NT2/D1 (cell line): ENCODE measurements around the gene CCL28.
"Not testable (repeated sequence)": the region's sequence is repeated elsewhere in the genome, so short reads cannot be mapped to it uniquely, and the experiment has no call there.

ENCODE experiments used
- DNase-seq: peaks from one replicate; pipeline ENCODE4 v3.0.0-alpha.2; 2011; ENCODE audit warnings: low read depth, low spot score
- H3K27me3 ChIP-seq: 2 replicates; pipeline ENCODE4 v1.6.0; 2011; ENCODE audit warnings: mild to moderate bottlenecking; ENCODE audit not compliant: insufficient read length, insufficient read depth
- H3K36me3 ChIP-seq: 2 replicates; pipeline ENCODE4 v1.6.1; 2011; ENCODE audit warnings: mild to moderate bottlenecking, low read length, mixed read lengths; ENCODE audit not compliant: insufficient read depth, insufficient read length
- H3K4me1 ChIP-seq: 2 replicates; pipeline ENCODE4 v1.5.1; 2011; ENCODE audit not compliant: insufficient read depth, insufficient read length
- H3K4me3 ChIP-seq: 2 replicates; pipeline ENCODE4 v1.5.1; 2011; ENCODE audit warnings: low read depth; ENCODE audit not compliant: insufficient read length
- H3K9ac ChIP-seq: 2 replicates; pipeline ENCODE4 v1.6.0; 2011; ENCODE audit warnings: low read depth; ENCODE audit not compliant: insufficient read length
- H3K9me3 ChIP-seq: 2 replicates; pipeline ENCODE4 v1.5.1; 2011; ENCODE audit warnings: mild to moderate bottlenecking, low read length; ENCODE audit not compliant: insufficient read depth
- SUZ12 ChIP-seq: IDR thresholded peaks from 2 replicates; pipeline ENCODE4 v1.6.1; 2011; ENCODE audit not compliant: insufficient read length, insufficient read depth; ENCODE audit errors: extremely low read depth
- YY1 ChIP-seq: IDR thresholded peaks from 2 replicates; pipeline ENCODE4 v1.6.1; 2011; ENCODE audit not compliant: insufficient read length, insufficient read depth
- ZNF274 ChIP-seq: IDR thresholded peaks from 2 replicates; pipeline ENCODE4 v1.6.1; 2011; ENCODE audit warnings: mild to moderate bottlenecking, low read depth, low read length

The CCL28 gene

GRCh38 chr5:43412156-43412555 lies at the start of gene CCL28:
CCL28 (minus strand) TSS chr5:43412391; CDS start chr5:43412316, 75 bp downstream.
- no peak for DNase-seq
- no peaks in the 10 kb centered on the region for H3K4me1 ChIP-seq
- H3K27me3 ChIP-seq = no peaks in the 10 kb centered on the region
- no peak within 1 kb of the TSS for H3K4me3 ChIP-seq
- H3K36me3 ChIP-seq = no peaks in the 10 kb centered on the region
- TF ChIP-seq YY1 (no peak), SUZ12 (no peak), ZNF274 (no peak)
- H3K9me3 ChIP-seq = no peaks in the 10 kb centered on the region
- H3K9ac ChIP-seq = no peak within 1 kb of the TSS

- TF ChIP-seq YY1 (no peak), SUZ12 (no peak), ZNF274 (no peak)
- Histone ChIP-seq H3K9ac (no peak overlapping the region), H3K27me3 (no peaks in the 10 kb centered on the region), H3K9me3 (peaks cover 9% of the 10 kb centered on the region), H3K4me3 (no peak overlapping the region), H3K4me1 (no peaks in the 10 kb centered on the region), H3K36me3 (no peaks in the 10 kb centered on the region)
- DNase-seq = no peak
These were observed 48.9 kb upstream of the CCL28 start for GRCh38 chr5:43461066-43461465.

GRCh38 chr5:43456556-43456955 lies 44.4 kb upstream of the CCL28 start:
- H3K9me3 ChIP-seq = peaks cover 9% of the 10 kb centered on the region
- no peaks in the 10 kb centered on the region for H3K36me3 ChIP-seq
- DNase-seq = no peak
- no peaks in the 10 kb centered on the region for H3K27me3 ChIP-seq
- no peak overlapping the region for H3K4me3 ChIP-seq
- TF ChIP-seq SUZ12 (no peak), ZNF274 (no peak), YY1 (no peak)
- H3K9ac ChIP-seq = no peak overlapping the region
- H3K4me1 ChIP-seq = no peaks in the 10 kb centered on the region

- not testable (repeated sequence) for H3K9ac ChIP-seq, H3K36me3 ChIP-seq, H3K9me3 ChIP-seq, H3K4me1 ChIP-seq, H3K27me3 ChIP-seq, H3K4me3 ChIP-seq, DNase-seq
These were observed 29.4 kb upstream of the CCL28 start for GRCh38 chr5:43441575-43441974.

- H3K4me1 ChIP-seq = no peaks in the 10 kb centered on the region
- TF ChIP-seq YY1 = no peak
- TF ChIP-seq ZNF274 = no peak
- no peak for TF ChIP-seq SUZ12
- H3K36me3 ChIP-seq = no peaks in the 10 kb centered on the region
- no peak for DNase-seq
- no peaks in the 10 kb centered on the region for H3K9me3 ChIP-seq
- no peaks in the 10 kb centered on the region for H3K27me3 ChIP-seq
- no peak overlapping the region for H3K4me3 ChIP-seq
- H3K9ac ChIP-seq = no peak overlapping the region
These were observed 25.0 kb upstream of the CCL28 start for GRCh38 chr5:43437062-43437660.

- H3K27me3 ChIP-seq = no peaks in the 10 kb centered on the region
- no peaks in the 10 kb centered on the region; the same call in 1 of the 2 replicates for H3K9me3 ChIP-seq
- DNase-seq = no peak
- no peaks in the 10 kb centered on the region for H3K36me3 ChIP-seq
- TF ChIP-seq SUZ12 (no peak), YY1 (no peak), ZNF274 (no peak)
- H3K4me3 ChIP-seq = no peak overlapping the region
- H3K9ac ChIP-seq = no peak overlapping the region
- H3K4me1 ChIP-seq = no peaks in the 10 kb centered on the region
These were observed 21.2 kb upstream of the CCL28 start for GRCh38 chr5:43433382-43433781.

GRCh38 chr5:43432486-43433375 lies 20.5 kb upstream of the CCL28 start:
- no peak overlapping the region for H3K9ac ChIP-seq
- no peaks in the 10 kb centered on the region; the same call in 1 of the 2 replicates for H3K9me3 ChIP-seq
- TF ChIP-seq SUZ12 (no peak), YY1 (no peak), ZNF274 (no peak)
- no peaks in the 10 kb centered on the region for H3K36me3 ChIP-seq
- H3K4me3 ChIP-seq = no peak overlapping the region
- no peaks in the 10 kb centered on the region for H3K4me1 ChIP-seq
- no peaks in the 10 kb centered on the region for H3K27me3 ChIP-seq
- DNase-seq = no peak
